Prostate gland (tissue), 2 donors: Measurements from ENCODE around the gene SCAP. TPM values are rescaled to one million over a fixed set of nuclear protein-coding genes. Genes with fewer than 3 reads are reported as not detected.

ENCODE experiments used
- DNase-seq: peaks from one replicate; pipeline ENCODE4 v3.0.0-alpha.2; 2019; ENCODE audit warnings: low spot score
- H3K27ac ChIP-seq, 2 donors: fragments of 200-600 bp; sonication (generic); 2 replicates each; pipeline ENCODE4 v1.5.1; 2017 to 2019
- H3K27me3 ChIP-seq: fragments of 200-600 bp; sonication (generic); replicated peaks from 2 replicates; pipeline ENCODE4 v1.5.1; 2019; ENCODE audit not compliant: insufficient read depth
- H3K36me3 ChIP-seq, 2 donors: fragments of 200-600 bp; sonication (generic); 1 replicate in 1 of 2; 2 replicates in 1 of 2; pipeline versions ENCODE4 v1.5.1 to v1.8.1; 2017 to 2019
- H3K4me1 ChIP-seq: fragments of 200-600 bp; sonication (generic); replicated peaks from 2 replicates; pipeline ENCODE4 v1.5.1; 2019
- H3K4me3 ChIP-seq, 2 donors: fragments of 200-600 bp; sonication (generic); 2 replicates each; pipeline ENCODE4 v1.5.1; 2017 to 2019
- H3K9me3 ChIP-seq: fragments of 200-600 bp; sonication (generic); 2 replicates; pipeline ENCODE4 v1.5.1; 2017
- POLR2A ChIP-seq: fragments of 450-650 bp; IDR thresholded peaks from one replicate; pipeline ENCODE4 v1.6.1; 2016; ENCODE audit warnings: antibody characterized with exemption, mild to moderate bottlenecking
- POLR2AphosphoS5 ChIP-seq: sonication (generic); formaldehyde crosslinking; IDR thresholded peaks from one replicate; pipeline ENCODE4 v1.6.1; 2017; ENCODE audit warnings: antibody characterized with exemption
- WGBS: methylation state at CpG from one replicate; pipeline ENCODE4 v1.1.5; 2018; 5-methylcytosine and 5-hydroxymethylcytosine counted together
- intact Hi-C: fragments of 100-400 bp; cut with DNase I; formaldehyde crosslinking; loops from one replicate; pipeline ENCODE4 v1.14.2; 2022
- total RNA-seq, 2 donors: library from RNA; depleted of rRNA; stranded (reverse); fragments of >200 nt; gene quantifications; one replicate each; pipeline ENCODE4 v1.1.0, GENCODE V29; 2016
- TF ChIP-seq, protein P1 (sequence below), 4 experiments: fragments of 200-600 bp in 2 of 4; fragments of 450-650 bp in 2 of 4; sonication (generic) in 2 of 4; IDR thresholded peaks; 1 replicate in 3 of 4; 2 replicates in 1 of 4; pipeline ENCODE4 v1.5.1; 2016 to 2019; ENCODE audit warnings: antibody characterized with exemption in 4 of 4, mild to moderate bottlenecking in 2 of 4, moderate library complexity in 2 of 4

SCAP gene
- total RNA-seq, 2 donors from 2014 or later = 71.5 to 230 TPM

DNA sequence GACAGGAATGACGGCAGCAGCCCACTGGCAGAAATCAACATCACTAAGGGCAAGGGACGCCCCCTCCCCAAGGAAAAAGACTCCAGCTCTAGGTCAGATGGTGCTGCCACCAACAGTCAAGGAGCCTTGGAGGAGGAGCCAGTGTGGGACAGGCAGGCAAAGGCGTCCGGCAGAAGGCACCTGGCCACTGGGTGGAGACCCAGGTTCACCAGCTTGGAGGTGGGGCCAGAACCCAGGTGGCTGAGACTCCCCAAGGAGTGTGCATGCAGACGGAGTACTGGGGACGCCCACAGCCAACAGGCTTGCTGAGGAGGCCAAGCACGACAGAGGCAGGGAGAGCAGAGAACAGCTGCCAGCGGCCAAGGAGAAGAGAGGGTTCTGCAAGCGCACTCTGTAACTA lies 59.7 kb downstream of the SCAP start:
- Histone ChIP-seq H3K36me3 (peaks cover 2 to 25% of the 10 kb centered on the region in 2 donors), H3K4me1 (no peaks in the 10 kb centered on the region), H3K27ac (no peak overlapping the region), H3K27me3 (no peaks in the 10 kb centered on the region), H3K4me3 (no peak overlapping the region), H3K9me3 (no peaks in the 10 kb centered on the region)
- no peak for DNase-seq
- intact Hi-C loops = loop anchor here (10.0 kb wide), 1 partner anchor 369 kb away; the partner anchor contains the start of gene SMARCC1
- TF ChIP-seq, protein P1, sequence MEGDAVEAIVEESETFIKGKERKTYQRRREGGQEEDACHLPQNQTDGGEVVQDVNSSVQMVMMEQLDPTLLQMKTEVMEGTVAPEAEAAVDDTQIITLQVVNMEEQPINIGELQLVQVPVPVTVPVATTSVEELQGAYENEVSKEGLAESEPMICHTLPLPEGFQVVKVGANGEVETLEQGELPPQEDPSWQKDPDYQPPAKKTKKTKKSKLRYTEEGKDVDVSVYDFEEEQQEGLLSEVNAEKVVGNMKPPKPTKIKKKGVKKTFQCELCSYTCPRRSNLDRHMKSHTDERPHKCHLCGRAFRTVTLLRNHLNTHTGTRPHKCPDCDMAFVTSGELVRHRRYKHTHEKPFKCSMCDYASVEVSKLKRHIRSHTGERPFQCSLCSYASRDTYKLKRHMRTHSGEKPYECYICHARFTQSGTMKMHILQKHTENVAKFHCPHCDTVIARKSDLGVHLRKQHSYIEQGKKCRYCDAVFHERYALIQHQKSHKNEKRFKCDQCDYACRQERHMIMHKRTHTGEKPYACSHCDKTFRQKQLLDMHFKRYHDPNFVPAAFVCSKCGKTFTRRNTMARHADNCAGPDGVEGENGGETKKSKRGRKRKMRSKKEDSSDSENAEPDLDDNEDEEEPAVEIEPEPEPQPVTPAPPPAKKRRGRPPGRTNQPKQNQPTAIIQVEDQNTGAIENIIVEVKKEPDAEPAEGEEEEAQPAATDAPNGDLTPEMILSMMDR (IDR thresholded peaks at IDR 0.05) = peak in 1 of 4 experiments; percentile 8
- TF ChIP-seq POLR2AphosphoS5 = no peak
- 76% methylated on average over 9 of the region's 9 CpGs for WGBS

- Histone ChIP-seq H3K27ac (no peak overlapping the region), H3K4me1 (no peaks in the 10 kb centered on the region), H3K36me3 (peaks cover 2 to 28% of the 10 kb centered on the region in 2 donors), H3K4me3 (no peak overlapping the region), H3K27me3 (no peaks in the 10 kb centered on the region), H3K9me3 (no peaks in the 10 kb centered on the region)
- no peak for DNase-seq
- intact Hi-C loops = loop anchor here (10.0 kb wide), 1 partner anchor 370 kb away; the partner anchor contains the start of gene SMARCC1
- TF ChIP-seq, protein P1 (IDR thresholded peaks at IDR 0.05) = no peak
- TF ChIP-seq POLR2AphosphoS5 = no peak
- TF ChIP-seq POLR2A = no peak
- 78% methylated on average over 16 of the region's 16 CpGs for WGBS
Measured at GRCh38 chr3:47414666-47415587, 60.8 kb downstream of the SCAP start.

- Histone ChIP-seq H3K27me3 (no peaks in the 10 kb centered on the region), H3K4me1 (no peaks in the 10 kb centered on the region), H3K36me3 (peaks cover 7 to 32% of the 10 kb centered on the region in 2 donors), H3K4me3 (no peak overlapping the region), H3K9me3 (no peaks in the 10 kb centered on the region), H3K27ac (no peak overlapping the region)
- 76% methylated on average over 3 of the region's 3 CpGs for WGBS
- intact Hi-C loops = loop anchor here (10.0 kb wide), 1 partner anchor 371 kb away; the partner anchor contains the start of gene SMARCC1
- no peak for DNase-seq
- TF ChIP-seq, protein P1 (IDR thresholded peaks at IDR 0.05) = no peak
- TF ChIP-seq POLR2A (no peak), POLR2AphosphoS5 (no peak)
Measured at GRCh38 chr3:47414161-47414564, 61.6 kb downstream of the SCAP start.

DNA sequence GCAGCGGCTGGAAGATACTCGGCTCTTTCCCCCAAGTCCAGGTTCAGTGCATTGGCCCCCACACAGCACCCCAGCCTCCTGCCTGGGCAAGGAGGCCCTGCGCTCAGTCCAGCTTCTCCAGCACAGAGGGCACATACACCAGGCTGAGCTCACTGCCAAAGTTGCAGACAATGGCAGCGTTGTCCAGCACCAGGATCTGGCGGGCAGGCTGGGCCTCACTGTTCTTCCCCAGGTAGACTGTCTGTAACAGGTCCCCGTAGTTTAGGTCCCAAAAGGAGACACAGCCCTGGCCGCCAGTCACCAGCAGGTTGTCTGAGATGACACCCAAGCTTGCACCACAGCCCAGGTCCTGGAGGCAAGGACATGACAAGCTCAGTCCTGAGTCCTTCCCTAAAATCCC lies 62.0 kb downstream of the SCAP start:
- H3K4me1 ChIP-seq = no peaks in the 10 kb centered on the region
- no peak overlapping the region for H3K4me3 ChIP-seq
- no peak for DNase-seq
- intact Hi-C loops = loop anchor here (10.0 kb wide), 1 partner anchor 371 kb away; the partner anchor contains the start of gene SMARCC1
- peaks cover 7 to 32% of the 10 kb centered on the region in 2 donors for H3K36me3 ChIP-seq
- 76% methylated on average over 7 of the region's 7 CpGs for WGBS
- H3K27me3 ChIP-seq = no peaks in the 10 kb centered on the region
- TF ChIP-seq POLR2A (no peak), POLR2AphosphoS5 (no peak)
- TF ChIP-seq, protein P1 (IDR thresholded peaks at IDR 0.05) = no peak
- no peaks in the 10 kb centered on the region for H3K9me3 ChIP-seq
- no peak overlapping the region for H3K27ac ChIP-seq
